Thyroid gland (tissue), 4 donors: ENCODE results near the gene ZNF618.

ENCODE experiments used
- CTCF ChIP-seq, 6 experiments: fragments of 200-600 bp in 3 of 6; fragments of 450-650 bp in 3 of 6; sonication (generic) in 3 of 6; IDR thresholded peaks; one replicate each; pipeline ENCODE4 v1.5.1; 2016 to 2019; ENCODE audit warnings: antibody characterized with exemption in 6 of 6, mild to moderate bottlenecking in 2 of 6, inconsistent platforms in 1 of 6, moderate library complexity in 1 of 6
- POLR2A ChIP-seq, 2 donors: fragments of 450-650 bp; IDR thresholded peaks; one replicate each; pipeline ENCODE4 v1.6.1; 2017; ENCODE audit warnings: antibody characterized with exemption in 2 of 2, mild to moderate bottlenecking in 2 of 2, moderate library complexity in 1 of 2

DNA sequence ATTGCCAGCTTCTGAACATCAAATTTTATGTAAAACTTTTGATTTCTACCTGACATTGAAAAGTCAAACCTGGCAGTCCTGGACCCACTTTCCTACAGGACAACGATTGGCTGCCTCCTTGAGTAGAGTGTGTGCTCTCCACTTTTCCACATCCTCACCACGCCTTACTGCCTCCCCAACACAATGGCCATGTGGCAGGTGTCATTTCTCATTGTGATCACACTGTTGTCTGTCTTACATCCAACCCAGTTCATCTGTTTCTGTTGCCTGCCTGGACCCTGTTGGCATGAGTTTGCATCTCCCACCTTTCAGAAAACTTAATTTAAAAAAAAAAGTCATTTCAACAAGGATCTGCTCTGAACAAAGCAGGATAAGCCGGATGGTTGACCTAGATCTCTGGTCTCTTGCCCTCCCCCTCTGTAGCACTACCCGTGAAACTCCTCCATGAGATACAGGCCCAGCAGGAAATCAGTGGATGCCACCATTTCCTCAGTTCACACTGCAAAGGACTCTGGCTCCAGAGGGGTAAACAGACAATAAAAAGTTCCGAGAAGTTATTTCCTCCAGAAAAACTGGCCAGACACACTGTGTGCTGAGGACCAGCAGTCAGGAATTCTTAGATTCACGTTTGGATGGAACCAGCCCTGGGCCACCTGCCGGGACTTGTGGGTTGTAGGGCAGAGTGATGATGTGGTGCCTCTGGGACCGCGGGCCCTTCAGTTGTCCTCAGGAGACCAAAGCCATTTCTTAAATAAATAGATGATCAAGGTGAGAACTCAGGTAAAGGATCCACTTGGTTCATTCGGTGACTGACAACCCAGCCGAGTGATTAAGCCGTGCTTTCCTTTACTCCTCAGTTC lies 153.4 kb downstream of the ZNF618 start:
- no peak for TF ChIP-seq CTCF (IDR thresholded peaks at IDR 0.05)
- TF ChIP-seq POLR2A (IDR thresholded peaks at IDR 0.05): no peak
